Stomach (tissue), 9 donors: ENCODE measurements around the gene VTI1A. TPM values are rescaled to one million over a fixed set of nuclear protein-coding genes. Genes with fewer than 3 reads are reported as not detected.

Experiments used
- DNase-seq, 2 donors: peaks; one replicate each; pipeline versions ENCODE4 v3.0.0 to v3.0.0-alpha.2; 2013 to 2019
- H3K27ac ChIP-seq, 5 donors: fragments of 200-600 bp in 4 of 5; sonication (generic) in 4 of 5; one replicate each; pipeline ENCODE4 v1.5.1; 2013 to 2019; ENCODE audit warnings: mild to moderate bottlenecking in 1 of 5, moderate library complexity in 1 of 5
- H3K27me3 ChIP-seq, 3 donors: fragments of 200-600 bp; sonication (generic); one replicate each; pipeline ENCODE4 v1.5.1; 2017 to 2019; ENCODE audit warnings: mixed run types in 1 of 3
- H3K36me3 ChIP-seq, 4 donors: fragments of 200-600 bp; sonication (generic); 1 replicate in 3 of 4; 2 replicates in 1 of 4; pipeline ENCODE4 v1.5.1; 2016 to 2019
- H3K4me1 ChIP-seq, 4 donors: fragments of 200-600 bp; sonication (generic); one replicate each; pipeline ENCODE4 v1.5.1; 2016 to 2019
- H3K4me3 ChIP-seq, 4 donors: fragments of 200-600 bp; sonication (generic) in 3 of 4; one replicate each; pipeline ENCODE4 v1.5.1; 2016 to 2019; ENCODE audit warnings: mild to moderate bottlenecking in 1 of 4
- H3K9me3 ChIP-seq, 4 donors: fragments of 200-600 bp; sonication (generic); one replicate each; pipeline ENCODE4 v1.5.1; 2016 to 2019
- EP300 ChIP-seq: sonication (generic); formaldehyde crosslinking; IDR thresholded peaks from one replicate; pipeline ENCODE4 v1.6.1; 2017; ENCODE audit warnings: antibody characterized with exemption
- POLR2A ChIP-seq, 4 donors: fragments of 450-650 bp; IDR thresholded peaks; one replicate each; pipeline ENCODE4 v1.6.1; 2016; ENCODE audit warnings: antibody characterized with exemption in 4 of 4, control low read depth in 2 of 4, mild to moderate bottlenecking in 1 of 4, moderate library complexity in 1 of 4
- POLR2AphosphoS5 ChIP-seq, 3 donors: sonication (generic); formaldehyde crosslinking; IDR thresholded peaks; one replicate each; pipeline ENCODE4 v1.6.1; 2016; ENCODE audit warnings: antibody characterized with exemption in 3 of 3
- WGBS, 5 donors: extraction: QIAGEN DNeasy Blood & Tissue Kit in 3 of 5; methylation state at CpG; one replicate each; pipeline versions ENCODE4 v1.1.5 to v1.1.7; 2013 to 2018; 5-methylcytosine and 5-hydroxymethylcytosine counted together
- intact Hi-C: fragments of 100-400 bp; cut with DNase I; formaldehyde crosslinking; loops from one replicate; pipeline ENCODE4 v1.15.1; 2023; ENCODE audit warnings: low total_unique reads
- polyA plus RNA-seq, 3 donors: library from polyadenylated mRNA; stranded (reverse); fragments of 200-250 nt; gene quantifications; one replicate each; pipeline ENCODE4 v1.2.3, GENCODE V29; 2013
- total RNA-seq, 5 donors: library from RNA; depleted of rRNA; stranded (reverse); fragments of >200 nt; gene quantifications; one replicate each; pipeline versions ENCODE4 v1.1.0 to v1.2.3, GENCODE V29; 2014 to 2016
- TF ChIP-seq, protein P1 (sequence below), 7 experiments: fragments of 450-650 bp in 4 of 7; fragments of 200-600 bp in 3 of 7; sonication (generic) in 3 of 7; IDR thresholded peaks; one replicate each; pipeline ENCODE4 v1.5.1; 2016 to 2019; ENCODE audit warnings: antibody characterized with exemption in 7 of 7, control low read depth in 2 of 7, mild to moderate bottlenecking in 1 of 7
- donor health status: healthy with polysubstance abuse.
- donor health status: Bipolar disorder and iron deficiency.
- donor health status: healthy.

The VTI1A gene
- total and polyA plus RNA-seq, 8 donors: 6.5 to 222 (median 57.4) TPM

DNA sequence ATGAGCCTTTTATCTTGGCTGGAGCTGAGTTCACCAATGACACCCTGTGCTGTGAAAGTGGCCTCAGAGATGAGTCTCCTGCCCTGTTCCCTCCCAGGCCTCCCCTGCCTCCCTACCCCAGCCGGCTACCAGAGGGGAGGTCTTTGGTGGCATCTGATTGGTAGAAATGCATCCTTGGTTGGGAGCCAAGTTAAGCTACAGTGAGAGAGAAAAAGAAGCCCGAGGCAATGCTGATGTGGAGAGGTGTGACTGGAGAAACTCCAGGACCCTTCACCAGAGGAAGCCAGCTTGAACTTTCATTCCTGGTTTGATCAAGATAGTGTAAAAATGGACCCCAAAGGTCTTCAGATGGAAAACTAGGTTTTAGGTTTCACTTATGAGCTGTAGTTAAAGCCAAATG is 311.9 kb downstream of the VTI1A start:
- no peaks in the 10 kb centered on the region for H3K27me3 ChIP-seq
- no peak overlapping the region for H3K27ac ChIP-seq
- no peak for DNase-seq
- no peak overlapping the region for H3K4me3 ChIP-seq
- intact Hi-C loops: no loop called here
- H3K4me1 ChIP-seq: peaks cover 0 to 5% (median 0%) of the 10 kb centered on the region in 4 donors
- H3K9me3 ChIP-seq: no peaks in the 10 kb centered on the region
- TF ChIP-seq, protein P1, sequence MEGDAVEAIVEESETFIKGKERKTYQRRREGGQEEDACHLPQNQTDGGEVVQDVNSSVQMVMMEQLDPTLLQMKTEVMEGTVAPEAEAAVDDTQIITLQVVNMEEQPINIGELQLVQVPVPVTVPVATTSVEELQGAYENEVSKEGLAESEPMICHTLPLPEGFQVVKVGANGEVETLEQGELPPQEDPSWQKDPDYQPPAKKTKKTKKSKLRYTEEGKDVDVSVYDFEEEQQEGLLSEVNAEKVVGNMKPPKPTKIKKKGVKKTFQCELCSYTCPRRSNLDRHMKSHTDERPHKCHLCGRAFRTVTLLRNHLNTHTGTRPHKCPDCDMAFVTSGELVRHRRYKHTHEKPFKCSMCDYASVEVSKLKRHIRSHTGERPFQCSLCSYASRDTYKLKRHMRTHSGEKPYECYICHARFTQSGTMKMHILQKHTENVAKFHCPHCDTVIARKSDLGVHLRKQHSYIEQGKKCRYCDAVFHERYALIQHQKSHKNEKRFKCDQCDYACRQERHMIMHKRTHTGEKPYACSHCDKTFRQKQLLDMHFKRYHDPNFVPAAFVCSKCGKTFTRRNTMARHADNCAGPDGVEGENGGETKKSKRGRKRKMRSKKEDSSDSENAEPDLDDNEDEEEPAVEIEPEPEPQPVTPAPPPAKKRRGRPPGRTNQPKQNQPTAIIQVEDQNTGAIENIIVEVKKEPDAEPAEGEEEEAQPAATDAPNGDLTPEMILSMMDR (IDR thresholded peaks at IDR 0.05): no peak
- TF ChIP-seq POLR2AphosphoS5 (IDR thresholded peaks at IDR 0.05) (no peak), POLR2A (IDR thresholded peaks at IDR 0.05) (no peak), EP300 (no peak)
- WGBS, 5 donors: 88 to 97% (median 92%) methylated on average over 2 of the region's 2 CpGs
- H3K36me3 ChIP-seq: no peaks in the 10 kb centered on the region

DNA sequence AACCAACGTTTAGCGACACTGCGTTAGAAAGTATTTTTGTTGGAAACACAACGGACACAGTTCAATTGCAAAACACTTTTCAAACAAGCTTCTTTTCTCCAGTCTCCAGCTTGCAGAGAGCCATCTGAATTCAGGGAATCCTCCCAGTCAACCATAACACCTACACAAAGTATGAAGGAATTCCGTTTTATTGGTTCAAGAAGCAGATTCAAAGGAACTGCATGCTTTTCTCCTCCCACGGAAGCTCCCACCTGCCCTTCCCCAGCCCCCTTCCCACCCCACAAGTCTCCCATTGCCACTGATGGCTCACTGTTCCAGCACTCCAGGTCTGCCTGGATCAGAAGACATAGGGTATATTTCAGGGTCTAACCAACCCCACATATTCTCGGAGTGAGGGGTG is 312.5 kb downstream of the VTI1A start:
- Histone ChIP-seq H3K27ac (no peak overlapping the region), H3K4me3 (no peak overlapping the region), H3K9me3 (no peaks in the 10 kb centered on the region), H3K27me3 (no peaks in the 10 kb centered on the region), H3K4me1 (peaks cover 0 to 5% (median 0%) of the 10 kb centered on the region in 4 donors), H3K36me3 (no peaks in the 10 kb centered on the region)
- no peak for TF ChIP-seq EP300
- TF ChIP-seq POLR2AphosphoS5 (IDR thresholded peaks at IDR 0.05): no peak
- TF ChIP-seq, protein P1 (IDR thresholded peaks at IDR 0.05): no peak
- no peak for TF ChIP-seq POLR2A (IDR thresholded peaks at IDR 0.05)
- 93 to 96% (median 95%) methylated on average over 7 of the region's 7 CpGs for WGBS, 5 donors
- DNase-seq: no peak
- intact Hi-C loops: no loop called here

- TF ChIP-seq, protein P1 (IDR thresholded peaks at IDR 0.05): no peak
- TF ChIP-seq POLR2AphosphoS5 (IDR thresholded peaks at IDR 0.05) (no peak), EP300 (no peak), POLR2A (IDR thresholded peaks at IDR 0.05) (no peak)
- no peak overlapping the region for H3K4me3 ChIP-seq
- WGBS, 5 donors: 47 to 79% (median 60%) methylated on average over 3 of the region's 3 CpGs
- no peak overlapping the region for H3K27ac ChIP-seq
- H3K4me1 ChIP-seq: no peaks in the 10 kb centered on the region
- DNase-seq: no peak
- no peaks in the 10 kb centered on the region for H3K36me3 ChIP-seq
- no peaks in the 10 kb centered on the region for H3K27me3 ChIP-seq
- intact Hi-C loops: no loop called here
- H3K9me3 ChIP-seq: no peaks in the 10 kb centered on the region
Observed at GRCh38 chr10:112761256-112761655, 314.2 kb downstream of the VTI1A start.

DNA sequence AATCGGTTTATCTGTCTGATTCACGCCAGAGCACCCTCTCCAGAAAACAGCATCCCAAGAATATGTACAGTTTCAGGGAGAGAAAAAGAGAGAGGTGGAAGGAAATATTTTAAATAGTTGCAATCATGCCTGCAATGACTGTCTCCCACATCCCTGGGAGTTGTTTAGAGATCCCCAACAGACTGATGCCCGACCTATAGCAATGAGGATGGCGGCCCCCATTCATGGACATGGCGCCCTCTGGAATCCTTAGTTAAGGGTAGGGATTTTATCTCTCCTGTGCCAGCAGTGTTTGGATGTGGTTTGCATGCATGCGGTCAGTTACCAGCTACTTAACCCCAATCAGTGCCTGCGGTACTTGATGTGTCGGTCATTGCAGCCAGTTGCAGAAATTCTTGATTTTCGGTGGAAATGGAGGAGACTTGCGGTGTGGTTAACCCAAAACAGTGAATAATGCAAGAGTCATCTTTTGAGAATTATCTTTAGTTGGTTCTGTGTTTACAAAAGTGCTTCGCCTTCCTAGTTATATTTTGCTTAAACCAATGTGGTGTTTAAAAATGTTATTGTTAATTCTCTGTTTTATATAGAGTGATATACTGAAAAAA is 317.0 kb downstream of the VTI1A start:
- Histone ChIP-seq H3K27ac (no peak overlapping the region), H3K27me3 (no peaks in the 10 kb centered on the region), H3K4me3 (no peak overlapping the region), H3K9me3 (no peaks in the 10 kb centered on the region), H3K36me3 (no peaks in the 10 kb centered on the region), H3K4me1 (no peaks in the 10 kb centered on the region)
- intact Hi-C loops: no loop called here
- no peak for DNase-seq
- WGBS, 5 donors: 92 to 99% (median 97%) methylated on average over 11 of the region's 11 CpGs
- TF ChIP-seq POLR2AphosphoS5 (IDR thresholded peaks at IDR 0.05) (no peak), POLR2A (IDR thresholded peaks at IDR 0.05) (no peak), EP300 (no peak)
- TF ChIP-seq, protein P1 (IDR thresholded peaks at IDR 0.05): no peak
